Chondrocyte (in vitro differentiated cells): ENCODE data around the gene GSTA1. TPM values are rescaled to one million over a fixed set of nuclear protein-coding genes. Genes with fewer than 3 reads are reported as not detected.
"Not testable (repeated sequence)": the region's sequence is repeated elsewhere in the genome, so short reads cannot be mapped to it uniquely, and the experiment has no call there.

ENCODE experiments used
- DNase-seq: peaks from one replicate; pipeline ENCODE4 v3.0.0; 2021; ENCODE audit warnings: mixed read lengths, low spot score
- H3K27ac Mint-ChIP-seq: one replicate; pipeline ENCODE4 v1.8.0; 2021; ENCODE audit warnings: mild to moderate bottlenecking, moderate library complexity, mixed read lengths; ENCODE audit not compliant: unreplicated experiment
- H3K27me3 Mint-ChIP-seq: 2 replicates; pipeline ENCODE4 v1.8.0; 2021; ENCODE audit warnings: low read depth, mixed read lengths
- H3K36me3 Mint-ChIP-seq: 2 replicates; pipeline ENCODE4 v1.8.0; 2021; ENCODE audit warnings: low read depth, mixed read lengths
- H3K4me1 Mint-ChIP-seq: 2 replicates; pipeline ENCODE4 v1.8.0; 2021; ENCODE audit warnings: low read depth, mild to moderate bottlenecking, mixed read lengths
- H3K4me3 Mint-ChIP-seq: one replicate; pipeline ENCODE4 v1.8.0; 2021; ENCODE audit warnings: mild to moderate bottlenecking, moderate library complexity, mixed read lengths; ENCODE audit not compliant: unreplicated experiment
- H3K9me3 Mint-ChIP-seq: 2 replicates; pipeline ENCODE4 v1.8.0; 2021; ENCODE audit warnings: low read depth, mixed read lengths
- CTCF ChIP-seq: fragments of 200-600 bp; sonication (generic); IDR thresholded peaks from 2 replicates; pipeline ENCODE4 v1.5.0; 2021; ENCODE audit warnings: antibody characterized with exemption, mild to moderate bottlenecking, moderate library complexity
- total RNA-seq: library from RNA; stranded (reverse); gene quantifications from 3 replicates; pipeline ENCODE4 v1.2.1, GENCODE V29; 2021

The GSTA1 gene
- total RNA-seq, 1 donor from 2014 or later = not detected

GRCh38 chr6:52826513-52826912 lies 22.9 kb upstream of the GSTA1 start:
- no peak for DNase-seq
- H3K27me3 Mint-ChIP-seq = peaks cover 2% of the 10 kb centered on the region
- peaks cover 4% of the 10 kb centered on the region for H3K36me3 Mint-ChIP-seq
- H3K4me1 Mint-ChIP-seq = no peaks in the 10 kb centered on the region
- no peak overlapping the region for H3K27ac Mint-ChIP-seq
- H3K9me3 Mint-ChIP-seq = peaks cover 11% of the 10 kb centered on the region
- no peak overlapping the region for H3K4me3 Mint-ChIP-seq
- no peak for TF ChIP-seq CTCF

GRCh38 chr6:52825900-52826459 lies 22.4 kb upstream of the GSTA1 start:
- not testable (repeated sequence) for H3K27me3 Mint-ChIP-seq, H3K36me3 Mint-ChIP-seq, H3K27ac Mint-ChIP-seq, H3K4me3 Mint-ChIP-seq, H3K4me1 Mint-ChIP-seq, DNase-seq
- peaks cover 11% of the 10 kb centered on the region for H3K9me3 Mint-ChIP-seq

GRCh38 chr6:52825270-52825793 lies 21.7 kb upstream of the GSTA1 start:
- not testable (repeated sequence) for H3K4me1 Mint-ChIP-seq, H3K27ac Mint-ChIP-seq, H3K36me3 Mint-ChIP-seq, DNase-seq, H3K4me3 Mint-ChIP-seq, H3K27me3 Mint-ChIP-seq
- H3K9me3 Mint-ChIP-seq = peaks cover 11% of the 10 kb centered on the region

GRCh38 chr6:52821842-52822241 lies 18.2 kb upstream of the GSTA1 start:
- no peak overlapping the region for H3K27ac Mint-ChIP-seq
- no peak overlapping the region for H3K4me3 Mint-ChIP-seq
- peaks cover 2% of the 10 kb centered on the region for H3K27me3 Mint-ChIP-seq
- DNase-seq = no peak
- H3K9me3 Mint-ChIP-seq = peaks cover 11% of the 10 kb centered on the region
- no peak for TF ChIP-seq CTCF
- peaks cover 4% of the 10 kb centered on the region for H3K36me3 Mint-ChIP-seq
- peaks cover 11% of the 10 kb centered on the region for H3K4me1 Mint-ChIP-seq

- H3K36me3 Mint-ChIP-seq = peaks cover 4% of the 10 kb centered on the region
- H3K9me3 Mint-ChIP-seq = peaks cover 9% of the 10 kb centered on the region
- DNase-seq = no peak
- H3K27ac Mint-ChIP-seq = peak overlapping the region; percentile 79
- no peak overlapping the region for H3K4me3 Mint-ChIP-seq
- no peaks in the 10 kb centered on the region for H3K27me3 Mint-ChIP-seq
- TF ChIP-seq CTCF = no peak
- H3K4me1 Mint-ChIP-seq = peaks cover 14% of the 10 kb centered on the region
These were observed 16.6 kb upstream of the GSTA1 start for GRCh38 chr6:52820198-52820597.

- no peak overlapping the region for H3K4me3 Mint-ChIP-seq
These were observed 11.8 kb upstream of the GSTA1 start for GRCh38 chr6:52815167-52816092.

GRCh38 chr6:52814545-52814944 lies 10.9 kb upstream of the GSTA1 start:
- not testable (repeated sequence) for H3K9me3 Mint-ChIP-seq, DNase-seq, H3K4me3 Mint-ChIP-seq, H3K4me1 Mint-ChIP-seq, H3K27me3 Mint-ChIP-seq, H3K36me3 Mint-ChIP-seq, H3K27ac Mint-ChIP-seq

More at GRCh38 chr6:52815167-52816092, 11.8 kb upstream of the GSTA1 start:
- Mint-ChIP-seq H3K27me3 (no peaks in the 10 kb centered on the region), H3K9me3 (no peaks in the 10 kb centered on the region), H3K4me1 (peaks cover 16% of the 10 kb centered on the region), H3K36me3 (no peaks in the 10 kb centered on the region), H3K27ac (no peak overlapping the region)
- TF ChIP-seq CTCF = peak; percentile 83
- no peak for DNase-seq

GRCh38 chr6:52809777-52810176 lies 6.2 kb upstream of the GSTA1 start:
- H3K27me3 Mint-ChIP-seq, H3K9me3 Mint-ChIP-seq, H3K4me1 Mint-ChIP-seq, DNase-seq, H3K27ac Mint-ChIP-seq, H3K36me3 Mint-ChIP-seq, H3K4me3 Mint-ChIP-seq: not testable (repeated sequence)
